HT-29 (cell line): ENCODE data around the gene MAN2A1. TPM values are rescaled to one million over a fixed set of nuclear protein-coding genes. Genes with fewer than 3 reads are reported as not detected.
"Not testable (repeated sequence)": the region's sequence is repeated elsewhere in the genome, so short reads cannot be mapped to it uniquely, and the experiment has no call there.

Experiments used
- DNase-seq: peaks from one replicate; pipeline ENCODE4 v3.0.0-alpha.2; 2015; ENCODE audit warnings: low spot score
- total RNA-seq: library from RNA; depleted of rRNA; stranded (reverse); fragments of >200 nt; shearing (Covaris generic); gene quantifications from 2 replicates; pipeline ENCODE4 v1.2.3, GENCODE V29; 2014

MAN2A1 gene
- total RNA-seq, 1 experiment from 2014 or later, result 22.8 TPM

DNA sequence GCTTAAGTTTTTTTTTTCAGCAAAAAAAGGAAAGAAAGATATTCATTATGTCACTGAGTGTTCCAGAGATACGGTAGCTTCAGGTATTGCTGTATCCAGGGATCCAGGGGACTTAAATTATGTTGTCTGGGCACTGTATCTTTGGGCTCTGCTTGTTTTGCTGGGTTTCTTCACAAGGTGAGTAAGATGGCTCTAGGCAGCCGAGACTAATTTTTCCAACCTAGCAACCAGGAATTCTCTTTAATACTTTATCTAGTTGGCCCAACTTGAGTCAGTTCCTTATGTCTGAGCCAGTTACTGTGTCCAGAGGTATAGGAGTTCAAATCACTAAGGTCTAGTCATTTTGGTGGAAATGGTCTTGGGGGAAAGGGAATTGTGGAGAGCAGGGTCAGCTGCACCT lies 66.0 kb downstream of the MAN2A1 start:
- no peak for DNase-seq

GRCh38 chr5:109756543-109757185 lies 66.9 kb downstream of the MAN2A1 start:
- no peak for DNase-seq

DNA sequence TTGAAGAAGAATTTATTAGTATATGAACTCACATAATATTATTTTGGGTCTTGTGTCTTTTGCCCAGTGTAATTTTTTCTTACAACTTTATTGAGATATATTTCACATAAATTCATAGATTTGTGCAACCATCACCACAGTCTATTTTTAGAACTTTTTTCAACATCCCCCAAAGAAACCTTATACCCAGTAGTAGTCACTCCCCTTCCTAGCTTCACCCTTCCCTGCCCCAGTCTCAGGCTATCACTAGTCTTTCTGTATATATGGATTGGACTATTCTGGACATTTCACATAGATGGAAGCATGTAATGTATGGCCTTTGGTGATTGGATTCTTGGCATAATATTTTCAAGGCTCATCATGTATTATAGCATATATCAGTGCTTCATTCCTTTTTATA lies 67.8 kb downstream of the MAN2A1 start:
- DNase-seq, result no peak

GRCh38 chr5:109759306-109759705 lies 69.6 kb downstream of the MAN2A1 start:
- DNase-seq, result peak; percentile 23

DNA sequence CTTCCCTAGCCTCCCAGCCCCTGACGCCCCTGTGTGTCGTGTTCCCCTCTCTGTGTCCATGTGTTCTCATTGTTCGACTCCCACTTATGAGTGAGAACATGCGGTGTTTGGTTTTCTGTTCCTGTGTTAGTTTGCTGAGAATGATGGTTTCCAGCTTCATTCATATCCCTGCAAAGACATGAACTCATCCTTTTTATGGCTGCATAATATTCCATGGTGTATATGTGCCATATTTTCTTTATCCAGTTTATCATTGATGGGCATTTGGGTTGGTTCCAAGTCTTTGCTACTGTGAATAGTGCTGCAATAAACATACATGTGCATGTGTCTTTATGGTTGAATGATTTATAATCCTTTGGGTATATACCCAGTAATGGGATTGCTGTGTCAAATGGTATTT lies 70.4 kb downstream of the MAN2A1 start:
- DNase-seq, result not testable (repeated sequence)

DNA sequence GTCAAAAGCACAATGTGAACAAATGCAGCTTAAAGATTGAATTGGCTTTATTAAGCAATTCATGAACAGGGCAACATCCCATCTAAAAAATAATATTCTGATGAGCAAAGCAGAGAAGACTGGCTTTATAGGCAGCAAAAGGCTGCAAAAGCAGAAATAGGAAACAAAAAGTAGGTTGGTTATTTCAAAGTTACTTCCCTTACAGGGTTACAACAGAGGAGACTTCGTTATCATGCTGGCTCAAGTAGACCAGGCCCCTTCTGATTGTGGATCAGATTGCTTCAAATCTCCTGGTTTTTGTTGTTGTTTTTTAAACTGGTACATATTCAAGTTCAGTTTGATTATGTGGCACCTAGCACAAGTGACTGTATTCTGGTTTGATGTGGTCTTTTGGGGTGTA lies 73.1 kb downstream of the MAN2A1 start:
- DNase-seq, result no peak

GRCh38 chr5:109767184-109767995 lies 77.7 kb downstream of the MAN2A1 start:
- no peak for DNase-seq

GRCh38 chr5:109767997-109768396 lies 78.3 kb downstream of the MAN2A1 start:
- DNase-seq, result no peak

GRCh38 chr5:109769597-109770291 lies 80.0 kb downstream of the MAN2A1 start:
- DNase-seq, result no peak

GRCh38 chr5:109775130-109775529 lies 85.4 kb downstream of the MAN2A1 start:
- DNase-seq, result no peak

GRCh38 chr5:109779036-109779735 lies 89.5 kb downstream of the MAN2A1 start:
- DNase-seq, result no peak

GRCh38 chr5:109784687-109785086 lies 95.0 kb downstream of the MAN2A1 start:
- no peak for DNase-seq

GRCh38 chr5:109786206-109786855 lies 96.6 kb downstream of the MAN2A1 start:
- DNase-seq, result no peak

GRCh38 chr5:109788596-109788995 lies 98.9 kb downstream of the MAN2A1 start:
- no peak for DNase-seq

DNA sequence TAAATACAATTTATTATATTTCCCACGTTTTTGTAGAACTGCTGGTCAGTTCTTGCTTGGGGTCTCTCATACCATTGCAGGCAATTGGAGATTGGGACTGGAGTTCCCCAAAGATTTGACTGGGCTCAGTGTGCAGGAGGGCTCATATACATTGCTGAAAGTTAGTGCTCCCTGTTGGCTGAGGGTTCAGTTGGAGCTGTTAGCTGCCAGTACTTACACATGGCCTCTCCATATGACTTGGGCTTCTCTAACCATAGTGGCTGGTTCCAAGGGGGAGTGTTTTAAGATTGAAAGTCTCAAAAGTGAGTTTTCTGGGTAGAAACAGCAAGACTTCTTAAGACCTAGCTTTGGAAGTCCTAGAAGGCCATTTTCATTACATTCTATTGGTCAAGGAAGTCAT lies 102.9 kb downstream of the MAN2A1 start:
- DNase-seq, result no peak

- no peak for DNase-seq
Measured at GRCh38 chr5:109803854-109804253, 114.1 kb downstream of the MAN2A1 start.

- DNase-seq, result no peak
Measured at GRCh38 chr5:109805472-109805871, 115.7 kb downstream of the MAN2A1 start.

GRCh38 chr5:109805883-109806282 lies 116.2 kb downstream of the MAN2A1 start:
- no peak for DNase-seq

DNA sequence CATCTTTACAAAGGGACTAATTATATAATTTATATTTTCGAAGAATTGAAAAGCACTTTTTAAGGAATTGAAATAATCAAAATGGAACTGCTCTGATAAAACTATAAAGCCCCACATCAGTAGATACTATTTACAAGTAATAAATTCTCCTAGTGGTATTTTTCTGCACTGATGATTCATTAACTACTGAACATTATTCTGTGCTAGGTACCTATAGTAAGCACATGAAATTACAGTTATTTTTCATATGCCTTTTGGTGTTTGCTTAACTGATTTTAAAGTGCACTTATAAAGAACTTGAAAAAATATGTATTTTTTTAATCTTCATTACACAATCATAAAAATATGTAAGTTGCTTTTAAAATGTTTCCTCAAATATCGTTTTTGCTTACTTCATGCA lies 123.0 kb downstream of the MAN2A1 start:
- no peak for DNase-seq

GRCh38 chr5:109816732-109817131 lies 127.0 kb downstream of the MAN2A1 start:
- no peak for DNase-seq

DNA sequence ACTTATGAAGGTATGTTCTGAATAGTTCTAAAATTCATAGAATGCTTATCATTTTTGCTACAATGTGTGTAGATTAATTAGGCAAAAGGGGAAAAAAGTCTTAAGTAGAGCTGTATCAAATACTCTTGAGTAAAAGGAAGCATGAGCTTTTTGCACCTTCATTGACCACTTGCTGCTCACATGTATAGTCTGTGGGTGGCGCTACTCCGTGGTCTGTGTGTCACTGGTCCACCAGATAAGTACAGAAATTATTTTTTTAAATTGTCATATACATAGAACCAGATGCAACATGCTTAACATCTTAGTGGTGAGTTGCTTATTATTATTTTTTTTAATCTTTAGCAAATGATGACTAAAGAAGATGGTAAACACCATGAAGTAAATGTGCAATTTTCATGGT lies 130.2 kb downstream of the MAN2A1 start:
- no peak for DNase-seq
